Thymus (tissue), 2 donors: ENCODE measurements around the gene DDX23. TPM values are rescaled to one million over a fixed set of nuclear protein-coding genes. Genes with fewer than 3 reads are reported as not detected.

Source experiments
- polyA plus RNA-seq: library from polyadenylated mRNA; stranded (reverse); fragments of 200-250 nt; gene quantifications from one replicate; pipeline ENCODE4 v1.2.3, GENCODE V29; 2013
- total RNA-seq: library from RNA; stranded (reverse); fragments of 120-200 nt; gene quantifications from one replicate; pipeline ENCODE4 v1.2.4, GENCODE V29; 2013
- donor health status: healthy.

Gene DDX23
- total and polyA plus RNA-seq, 2 donors: 61.3 to 96.6 TPM

Other genes starting within 250 kb of the DDX23 start
- gene KANSL2, start 169.9 kb downstream of the DDX23 start, total RNA-seq: 38.9 TPM
- 70.1 TPM for gene KANSL2, start 169.9 kb downstream of the DDX23 start, polyA plus RNA-seq
- 21.8 TPM for gene CCNT1, start 135.5 kb downstream of the DDX23 start, total RNA-seq
- 9.2 TPM for gene CCNT1, start 135.5 kb downstream of the DDX23 start, polyA plus RNA-seq
- gene ADCY6, start 63.1 kb downstream of the DDX23 start, total RNA-seq: 2.6 TPM
- gene ADCY6, start 63.1 kb downstream of the DDX23 start, polyA plus RNA-seq: 6.1 TPM
- gene CACNB3, start 33.7 kb downstream of the DDX23 start, total RNA-seq: 8.3 TPM
- gene CACNB3, start 33.7 kb downstream of the DDX23 start, polyA plus RNA-seq: 10.4 TPM
- 1.1 TPM for gene RND1, start 13.7 kb upstream of the DDX23 start, total RNA-seq
- gene RND1, start 13.7 kb upstream of the DDX23 start, polyA plus RNA-seq: 1.8 TPM
- 8.3 TPM for gene FKBP11, start 73.3 kb upstream of the DDX23 start, total RNA-seq
- gene FKBP11, start 73.3 kb upstream of the DDX23 start, polyA plus RNA-seq: 36.7 TPM
- 48.1 TPM for gene ARF3, start 105.3 kb upstream of the DDX23 start, total RNA-seq
- gene ARF3, start 105.3 kb upstream of the DDX23 start, polyA plus RNA-seq: 70.6 TPM
- gene WNT10B, start 119.6 kb upstream of the DDX23 start, total RNA-seq: 3.4 TPM
- 14.1 TPM for gene WNT10B, start 119.6 kb upstream of the DDX23 start, polyA plus RNA-seq
- not detected for gene WNT1, start 126.2 kb upstream of the DDX23 start, total RNA-seq
- gene WNT1, start 126.2 kb upstream of the DDX23 start, polyA plus RNA-seq: 0.05 TPM
- gene DDN, start 147.2 kb upstream of the DDX23 start, total RNA-seq: 0.09 TPM
- 0.18 TPM for gene DDN, start 147.2 kb upstream of the DDX23 start, polyA plus RNA-seq
- gene PRKAG1, start 166.6 kb upstream of the DDX23 start, total RNA-seq: 65.3 TPM
- gene PRKAG1, start 166.6 kb upstream of the DDX23 start, polyA plus RNA-seq: 58.5 TPM
- gene KMT2D, start 208.6 kb upstream of the DDX23 start, total RNA-seq: 13.3 TPM
- 37.4 TPM for gene KMT2D, start 208.6 kb upstream of the DDX23 start, polyA plus RNA-seq
- 3.2 TPM for gene RHEBL1, start 217.8 kb upstream of the DDX23 start, total RNA-seq
- 1.6 TPM for gene RHEBL1, start 217.8 kb upstream of the DDX23 start, polyA plus RNA-seq
- gene DHH, start 242.6 kb upstream of the DDX23 start, total RNA-seq: 0.09 TPM
- 0.21 TPM for gene DHH, start 242.6 kb upstream of the DDX23 start, polyA plus RNA-seq